Measurements from ENCODE around the gene KCNH6.
A peak's percentile ranks its signal among the peaks of the same experiment; 100 is the strongest.

Gene KCNH6

GRCh38 chr17:63528183-63528582 lies 5.0 kb downstream of the KCNH6 start:
- TF ChIP-seq GATA3 (IDR thresholded peaks at IDR 0.05; ENCODE audit: low read depth, low read length) = no peak

- TF ChIP-seq GATA2 (IDR thresholded peaks at IDR 0.05; ENCODE audit: low read depth, low read length) (peak; percentile 26; the same call in 1 of the 2 replicates), GATA3 (IDR thresholded peaks at IDR 0.05; ENCODE audit: low read depth, low read length) (no peak)
Measured at GRCh38 chr17:63529711-63530556, 6.8 kb downstream of the KCNH6 start.

GRCh38 chr17:63530557-63531021 lies 7.4 kb downstream of the KCNH6 start:
- TF ChIP-seq GATA2 (IDR thresholded peaks at IDR 0.05; ENCODE audit: low read depth, low read length) (no peak), GATA3 (IDR thresholded peaks at IDR 0.05; ENCODE audit: low read depth, low read length) (no peak)

- TF ChIP-seq GATA2 (IDR thresholded peaks at IDR 0.05; ENCODE audit: low read depth, low read length) (no peak), GATA3 (IDR thresholded peaks at IDR 0.05; ENCODE audit: low read depth, low read length) (no peak)
Measured at GRCh38 chr17:63531022-63531965, 8.1 kb downstream of the KCNH6 start.

GRCh38 chr17:63533433-63534077 lies 10.4 kb downstream of the KCNH6 start:
- no peak for TF ChIP-seq GATA2 (IDR thresholded peaks at IDR 0.05; ENCODE audit: low read depth, low read length)
- TF ChIP-seq GATA3 (IDR thresholded peaks at IDR 0.05; ENCODE audit: low read depth, low read length) = no peak

GRCh38 chr17:63534078-63534570 lies 11.0 kb downstream of the KCNH6 start:
- no peak for TF ChIP-seq GATA2 (IDR thresholded peaks at IDR 0.05; ENCODE audit: low read depth, low read length)
- TF ChIP-seq GATA3 (IDR thresholded peaks at IDR 0.05; ENCODE audit: low read depth, low read length) = no peak

GRCh38 chr17:63534816-63535455 lies 11.8 kb downstream of the KCNH6 start:
- TF ChIP-seq GATA2 (IDR thresholded peaks at IDR 0.05; ENCODE audit: low read depth, low read length) (no peak), GATA3 (IDR thresholded peaks at IDR 0.05; ENCODE audit: low read depth, low read length) (no peak)

- no peak for TF ChIP-seq GATA3 (IDR thresholded peaks at IDR 0.05; ENCODE audit: low read depth, low read length)
- no peak for TF ChIP-seq GATA2 (IDR thresholded peaks at IDR 0.05; ENCODE audit: low read depth, low read length)
Measured at GRCh38 chr17:63535640-63536039, 12.5 kb downstream of the KCNH6 start.

- TF ChIP-seq GATA2 (IDR thresholded peaks at IDR 0.05; ENCODE audit: low read depth, low read length) = no peak
- TF ChIP-seq GATA3 (IDR thresholded peaks at IDR 0.05; ENCODE audit: low read depth, low read length) = no peak
Measured at GRCh38 chr17:63537001-63537400, 13.8 kb downstream of the KCNH6 start.

- TF ChIP-seq GATA3 (IDR thresholded peaks at IDR 0.05; ENCODE audit: low read depth, low read length) (no peak), GATA2 (IDR thresholded peaks at IDR 0.05; ENCODE audit: low read depth, low read length) (no peak)
Measured at GRCh38 chr17:63537991-63538692, 15.0 kb downstream of the KCNH6 start.

GRCh38 chr17:63538693-63539595 lies 15.8 kb downstream of the KCNH6 start:
- TF ChIP-seq GATA3 (IDR thresholded peaks at IDR 0.05; ENCODE audit: low read depth, low read length) (no peak), GATA2 (IDR thresholded peaks at IDR 0.05; ENCODE audit: low read depth, low read length) (no peak)

GRCh38 chr17:63540590-63540989 lies 17.4 kb downstream of the KCNH6 start:
- TF ChIP-seq GATA2 (IDR thresholded peaks at IDR 0.05; ENCODE audit: low read depth, low read length) (no peak), GATA3 (IDR thresholded peaks at IDR 0.05; ENCODE audit: low read depth, low read length) (no peak)
